H1 (cell line): ENCODE results near the gene CKB. TPM values are rescaled to one million over a fixed set of nuclear protein-coding genes. Genes with fewer than 3 reads are reported as not detected.

ENCODE experiments used
- CTCF ChIA-PET: fragments of 300-600 bp; sonication (Branson Sonifier 250); formaldehyde crosslinking; loops from one replicate; lab custom pipeline; 2021; ENCODE audit not compliant: partially characterized antibody; lab: Charles Lee
- POLR2A ChIA-PET: fragments of 300-600 bp; sonication (Branson Sonifier 250); formaldehyde crosslinking; loops from one replicate; lab custom pipeline; 2021; ENCODE audit warnings: inconsistent platforms; ENCODE audit not compliant: partially characterized antibody; lab: Charles Lee
- DNase-seq, 2 experiments: peaks; one replicate each; pipeline versions ENCODE4 v3.0.0 to v3.0.0-alpha.2; 2010 to 2022; ENCODE audit warnings: low spot score in 2 of 2, low read depth in 1 of 2, mixed read lengths in 1 of 2
- FAIRE-seq: peaks from 2 replicates; lab custom pipeline; 2011; peaks lifted over from hg19 to GRCh38; lab: Jason Lieb, UNC
- H2AFZ ChIP-seq: 2 replicates; pipeline ENCODE4 v1.8.1; 2012; ENCODE audit warnings: low read length, inconsistent platforms
- H2AK5ac ChIP-seq: 2 replicates; pipeline ENCODE4 v1.6.1; 2013; ENCODE audit warnings: low read depth, low read length
- H2BK120ac ChIP-seq: replicated peaks from 2 replicates; pipeline ENCODE3; 2013; ENCODE audit warnings: low read depth, low read length, inconsistent platforms
- H2BK12ac ChIP-seq: 2 replicates; pipeline ENCODE4 v1.6.1; 2013; ENCODE audit warnings: low read depth, low read length
- H2BK15ac ChIP-seq: 2 replicates; pipeline ENCODE4 v1.6.1; 2013; ENCODE audit warnings: low read length
- H2BK20ac ChIP-seq: 2 replicates; pipeline ENCODE4 v1.6.1; 2013; ENCODE audit warnings: low read length
- H2BK5ac ChIP-seq: 2 replicates; pipeline ENCODE4 v1.6.1; 2013; ENCODE audit warnings: low read depth, low read length
- H3K14ac ChIP-seq: 2 replicates; pipeline ENCODE4 v1.6.1; 2013; ENCODE audit warnings: inconsistent platforms; ENCODE audit not compliant: insufficient read length
- H3K18ac ChIP-seq: 2 replicates; pipeline ENCODE4 v1.6.1; 2013; ENCODE audit warnings: low read length; ENCODE audit errors: extremely low read depth
- H3K23ac ChIP-seq: 2 replicates; pipeline ENCODE4 v1.6.1; 2013; ENCODE audit warnings: inconsistent platforms; ENCODE audit not compliant: insufficient read length
- H3K23me2 ChIP-seq: 2 replicates; pipeline ENCODE4 v1.6.1; 2013; ENCODE audit warnings: low read depth, low read length
- H3K27ac ChIP-seq: 2 replicates; pipeline ENCODE4 v1.6.1; 2011; ENCODE audit warnings: low read depth, low read length, inconsistent platforms
- H3K27me3 ChIP-seq, 4 experiments: replicated peaks in 1 of 4; 1 replicate in 1 of 4; 2 replicates in 3 of 4; pipeline versions ENCODE4 v1.6.1 to v1.8.1; 2011 to 2013; ENCODE audit warnings: low read length in 3 of 4, mild to moderate bottlenecking in 3 of 4, inconsistent platforms in 2 of 4, mixed read lengths in 2 of 4, moderate library complexity in 1 of 4; ENCODE audit not compliant: control insufficient read depth in 3 of 4, insufficient read depth in 3 of 4; ENCODE audit errors: extremely low read depth in 1 of 4
- H3K36me3 ChIP-seq, 4 experiments: 2 replicates each; pipeline versions ENCODE4 v1.6.1 to v1.8.1; 2011 to 2013; ENCODE audit warnings: mild to moderate bottlenecking in 4 of 4, low read length in 3 of 4, moderate library complexity in 2 of 4, control low read depth in 1 of 4, inconsistent platforms in 1 of 4; ENCODE audit not compliant: insufficient read depth in 4 of 4, control insufficient read depth in 2 of 4
- H3K4ac ChIP-seq: replicated peaks from 2 replicates; pipeline ENCODE3; 2013; ENCODE audit warnings: low read length, low read depth, mixed read lengths, inconsistent platforms; ENCODE audit not compliant: insufficient read length
- H3K4me1 ChIP-seq, 4 experiments: replicated peaks in 1 of 4; 1 replicate in 1 of 4; 2 replicates in 3 of 4; pipeline versions ENCODE4 v1.6.1 to v1.8.1; 2011 to 2013; ENCODE audit warnings: low read length in 3 of 4, inconsistent platforms in 2 of 4, mixed read lengths in 1 of 4; ENCODE audit not compliant: insufficient read depth in 4 of 4, control insufficient read depth in 3 of 4
- H3K4me2 ChIP-seq, 2 experiments: 2 replicates each; pipeline versions ENCODE4 v1.6.1 to v1.8.1; 2011 to 2013; ENCODE audit warnings: low read depth in 2 of 2, low read length in 2 of 2, control low read depth in 1 of 2, inconsistent platforms in 1 of 2, mild to moderate bottlenecking in 1 of 2; ENCODE audit not compliant: insufficient read depth in 1 of 2
- H3K4me3 ChIP-seq, 4 experiments: fragments of 200-600, 300-600 bp in 1 of 4; sonication (generic), shearing (Covaris generic), sonication (Bioruptor Twin) in 1 of 4; 2 replicates each; pipeline versions ENCODE4 v1.5.1 to v1.8.1; 2011 to 2016; ENCODE audit warnings: low read length in 4 of 4, low read depth in 3 of 4, control low read depth in 2 of 4, inconsistent platforms in 2 of 4, mild to moderate bottlenecking in 2 of 4, mixed read lengths in 1 of 4, moderate library complexity in 1 of 4; ENCODE audit not compliant: insufficient read depth in 2 of 4; ENCODE audit errors: extremely low read depth in 1 of 4
- H3K56ac ChIP-seq: replicated peaks from 2 replicates; pipeline ENCODE3; 2013; ENCODE audit warnings: low read depth, mild to moderate bottlenecking, mixed read lengths, low read length, inconsistent platforms; ENCODE audit not compliant: insufficient read length
- H3K79me1 ChIP-seq: 2 replicates; pipeline ENCODE4 v1.6.1; 2013; ENCODE audit warnings: low read depth, low read length, control low read depth
- H3K79me2 ChIP-seq, 2 experiments: 2 replicates each; pipeline versions ENCODE4 v1.6.1 to v1.8.1; 2012 to 2013; ENCODE audit warnings: low read length in 2 of 2, mild to moderate bottlenecking in 2 of 2, inconsistent platforms in 1 of 2; ENCODE audit not compliant: insufficient read depth in 2 of 2, control insufficient read depth in 1 of 2
- H3K9ac ChIP-seq, 4 experiments: replicated peaks in 1 of 4; 1 replicate in 1 of 4; 2 replicates in 3 of 4; pipeline versions ENCODE4 v1.6.1 to v1.8.1; 2011 to 2013; ENCODE audit warnings: low read depth in 3 of 4, low read length in 3 of 4, control low read depth in 2 of 4, mild to moderate bottlenecking in 2 of 4, moderate library complexity in 2 of 4, inconsistent platforms in 1 of 4; ENCODE audit errors: extremely low read depth in 1 of 4
- H3K9me3 ChIP-seq, 2 experiments: 2 replicates each; pipeline versions ENCODE4 v1.6.1 to v1.8.1; 2012 to 2013; ENCODE audit warnings: mild to moderate bottlenecking in 2 of 2, moderate library complexity in 2 of 2, control low read depth in 1 of 2, inconsistent platforms in 1 of 2, low read depth in 1 of 2, low read length in 1 of 2, mixed read lengths in 1 of 2; ENCODE audit not compliant: insufficient read depth in 2 of 2
- H4K20me1 ChIP-seq, 2 experiments: replicated peaks in 1 of 2; 2 replicates each; pipeline versions ENCODE3 to v1.8.1; 2011 to 2013; ENCODE audit warnings: inconsistent platforms in 2 of 2, low read length in 2 of 2, mild to moderate bottlenecking in 1 of 2; ENCODE audit not compliant: insufficient read depth in 2 of 2, control insufficient read depth in 1 of 2
- H4K5ac ChIP-seq: 2 replicates; pipeline ENCODE4 v1.6.1; 2013; ENCODE audit warnings: low read length, low read depth, mixed read lengths, inconsistent platforms; ENCODE audit not compliant: insufficient read length
- H4K8ac ChIP-seq: 2 replicates; pipeline ENCODE4 v1.8.0; 2013; ENCODE audit warnings: mild to moderate bottlenecking, moderate library complexity, low read length, inconsistent platforms; ENCODE audit not compliant: insufficient read depth; ENCODE audit errors: extremely low read depth
- H4K91ac ChIP-seq: replicated peaks from 2 replicates; pipeline ENCODE3; 2013; ENCODE audit warnings: low read length, mixed read lengths, inconsistent platforms; ENCODE audit not compliant: insufficient read length
- NRF1 ChIP-seq: IDR thresholded peaks from 2 replicates; pipeline ENCODE4 v1.6.1; 2011; ENCODE audit warnings: mild to moderate bottlenecking, low read depth, low read length, improper control_type of control experiment
- POLR2AphosphoS5 ChIP-seq: IDR thresholded peaks from 2 replicates; pipeline ENCODE4 v1.6.1; 2011; ENCODE audit warnings: low read depth, low read length
- WGBS, 2 experiments: shearing (Covaris generic) in 1 of 2; methylation state at CpG; one replicate each; pipeline versions ENCODE4 v1.1.6 to v1.1.7; 2013 to 2015; ENCODE audit warnings: low lambda C conversion rate in 2 of 2, mixed read lengths in 2 of 2, inconsistent platforms in 1 of 2, low coverage in 1 of 2, missing lambda C conversion rate in 1 of 2; ENCODE audit not compliant: insufficient replicate concordance in 2 of 2, insufficient coverage in 1 of 2, insufficient read length in 1 of 2; ENCODE audit errors: extremely low coverage in 1 of 2, missing lambda C conversion rate in 1 of 2; 5-methylcytosine and 5-hydroxymethylcytosine counted together
- polyA plus RNA-seq, 7 experiments: library from polyadenylated mRNA; depleted of rRNA in 3 of 7; stranded (reverse) in 5 of 7; unstranded in 2 of 7; fragments of >200 nt in 5 of 7; fragments of 200-250 nt in 2 of 7; gene quantifications; 1 replicate in 5 of 7; 2 replicates in 1 of 7; 4 replicates in 1 of 7; pipeline versions ENCODE4 v1.2.1 to v1.2.3, GENCODE V29; 2011 to 2013; ENCODE audit warnings: missing spikeins in 2 of 7, mixed read lengths in 2 of 7
- total RNA-seq: library from RNA; stranded (reverse); fragmentation: NEBNext Ultra II Directional; extraction: Animal tissue kit (Norgen Biotek cat#: 25700); gene quantifications from 2 replicates; pipeline ENCODE4 v1.2.1, GENCODE V29; 2021

CKB gene
- total and polyA plus RNA-seq, 2 of the 8 experiments (the other 6 are each of a cell fraction or from before 2014, with no cell fraction given), result 538 to 950 TPM

- no peak overlapping the region for H3K27ac ChIP-seq
Measured at GRCh38 chr14:103517174-103517566, 5.5 kb downstream of the CKB start.

More at GRCh38 chr14:103517174-103517566, 5.5 kb downstream of the CKB start:
- H3K79me2 ChIP-seq, result peaks cover 0 to 1% of the 10 kb centered on the region in 2 experiments; a peak in 1 of 4 replicates
- peaks cover 0 to 23% (median 16%) of the 10 kb centered on the region in 4 experiments; a peak in 6 of 7 replicates for H3K4me1 ChIP-seq
- no peak for DNase-seq
- no peak overlapping the region for H2AK5ac ChIP-seq
- no peak for FAIRE-seq
- no peak overlapping the region for H2BK120ac ChIP-seq
- no peaks in the 10 kb centered on the region for H3K79me1 ChIP-seq
- H2AFZ ChIP-seq, result no peak overlapping the region
- H3K4me3 ChIP-seq, result no peak overlapping the region
- ChIA-PET CTCF (interaction anchor here (0.6 to 31.3 kb wide), 4 partner anchors 13 to 47 kb away, joined by 3 to 921 read pairs (median 36); partner anchors contain the start of gene TRMT61A), POLR2A (interaction anchor here (1.0 to 12.6 kb wide), 7 partner anchors 7 to 183 kb away, joined by 3 to 844 read pairs (median 7); partner anchors contain the start of genes EIF5 and TRMT61A)
- H2BK5ac ChIP-seq, result no peak overlapping the region
- TF ChIP-seq POLR2AphosphoS5 (0 out of 2 replicates have a peak, but pooled peaks have one; percentile 3), NRF1 (no peak)
- no peak overlapping the region for H3K4me2 ChIP-seq
- no peak overlapping the region for H3K4ac ChIP-seq
- H4K91ac ChIP-seq, result no peak overlapping the region
- H3K36me3 ChIP-seq, result peaks cover 8 to 23% (median 17%) of the 10 kb centered on the region in 4 experiments; a peak in 7 of 8 replicates
- no peaks in the 10 kb centered on the region for H3K27me3 ChIP-seq
- H4K8ac ChIP-seq, result no peak overlapping the region
- peaks cover 7% of the 10 kb centered on the region; the same call in 1 of the 2 replicates for H3K23me2 ChIP-seq
- H3K9ac ChIP-seq, result no peak overlapping the region
- H3K9me3 ChIP-seq, result no peaks in the 10 kb centered on the region
- no peak overlapping the region for H3K23ac ChIP-seq
- H2BK20ac ChIP-seq, result no peak overlapping the region
- H4K5ac ChIP-seq, result no peak overlapping the region
- no peak overlapping the region for H3K56ac ChIP-seq
- H4K20me1 ChIP-seq, result peaks cover 10 to 19% of the 10 kb centered on the region in 2 experiments
- H3K18ac ChIP-seq, result no peak overlapping the region
- H2BK15ac ChIP-seq, result no peak overlapping the region
- H2BK12ac ChIP-seq, result no peak overlapping the region; the same call in 1 of the 2 replicates
- WGBS, 2 experiments, result 88% methylated on average over 10 of the region's 10 CpGs; no CpG with 5 or more reads in 1 of the 2 experiments
- H3K14ac ChIP-seq, result no peak overlapping the region
